Skeletal muscle tissue (tissue), 4 donors: ENCODE data around the gene LYPD3. TPM values are rescaled to one million over a fixed set of nuclear protein-coding genes. Genes with fewer than 3 reads are reported as not detected.

Experiments
- H3K27ac ChIP-seq: one replicate; pipeline ENCODE4 v1.7.0; 2013; ENCODE audit warnings: mild to moderate bottlenecking, low read depth, low read length, inconsistent platforms
- H3K27me3 ChIP-seq, 3 donors: one replicate each; pipeline ENCODE4 v1.7.0; 2013; ENCODE audit warnings: low read length in 3 of 3; ENCODE audit not compliant: control insufficient read depth in 3 of 3, insufficient read depth in 3 of 3
- H3K36me3 ChIP-seq, 3 donors: one replicate each; pipeline ENCODE4 v1.7.0; 2013; ENCODE audit warnings: low read length in 3 of 3; ENCODE audit not compliant: control insufficient read depth in 3 of 3, insufficient read depth in 3 of 3
- H3K4me1 ChIP-seq, 3 donors: one replicate each; pipeline ENCODE4 v1.7.0; 2013; ENCODE audit warnings: low read length in 3 of 3, mild to moderate bottlenecking in 3 of 3; ENCODE audit not compliant: control insufficient read depth in 3 of 3, insufficient read depth in 3 of 3
- H3K4me3 ChIP-seq, 3 donors: one replicate each; pipeline ENCODE4 v1.7.0; 2013; ENCODE audit warnings: low read length in 3 of 3
- H3K9ac ChIP-seq, 3 donors: one replicate each; pipeline ENCODE4 v1.7.0; 2013; ENCODE audit warnings: low read length in 3 of 3, mild to moderate bottlenecking in 3 of 3, moderate library complexity in 2 of 3, low read depth in 1 of 3
- H3K9me3 ChIP-seq, 3 donors: one replicate each; pipeline ENCODE4 v1.7.0; 2013; ENCODE audit warnings: low read length in 3 of 3; ENCODE audit not compliant: control insufficient read depth in 3 of 3
- total RNA-seq: library from RNA; depleted of rRNA; stranded (reverse); fragments of >200 nt; gene quantifications from one replicate; pipeline ENCODE4 v1.2.3, GENCODE V29; 2014
- donor health status: Osteomylitis.

The LYPD3 gene
- total RNA-seq, 1 donor from 2014 or later: not detected

GRCh38 chr19:43489310-43489709 is 23.9 kb upstream of the LYPD3 start:
- peaks cover 0 to 3% (median 0%) of the 10 kb centered on the region in 3 donors for H3K36me3 ChIP-seq
- no peak overlapping the region for H3K4me3 ChIP-seq
- no peaks in the 10 kb centered on the region for H3K4me1 ChIP-seq
- no peaks in the 10 kb centered on the region for H3K27me3 ChIP-seq
- no peaks in the 10 kb centered on the region for H3K9me3 ChIP-seq
- no peak overlapping the region for H3K9ac ChIP-seq
- H3K27ac ChIP-seq: no peak overlapping the region

GRCh38 chr19:43488179-43488578 is 22.8 kb upstream of the LYPD3 start:
- no peaks in the 10 kb centered on the region for H3K27me3 ChIP-seq
- H3K9me3 ChIP-seq: no peaks in the 10 kb centered on the region
- no peaks in the 10 kb centered on the region for H3K4me1 ChIP-seq
- H3K4me3 ChIP-seq: no peak overlapping the region
- no peak overlapping the region for H3K27ac ChIP-seq
- H3K9ac ChIP-seq: no peak overlapping the region
- peaks cover 0 to 3% (median 0%) of the 10 kb centered on the region in 3 donors for H3K36me3 ChIP-seq

- H3K4me3 ChIP-seq: no peak overlapping the region
- no peak overlapping the region for H3K27ac ChIP-seq
- H3K9me3 ChIP-seq: no peaks in the 10 kb centered on the region
- no peak overlapping the region for H3K9ac ChIP-seq
- H3K4me1 ChIP-seq: no peaks in the 10 kb centered on the region
- H3K36me3 ChIP-seq: peaks cover 0 to 3% (median 0%) of the 10 kb centered on the region in 3 donors
- no peaks in the 10 kb centered on the region for H3K27me3 ChIP-seq
Measured at GRCh38 chr19:43486412-43486811, 21.0 kb upstream of the LYPD3 start.

GRCh38 chr19:43485951-43486350 is 20.5 kb upstream of the LYPD3 start:
- no peaks in the 10 kb centered on the region for H3K4me1 ChIP-seq
- no peak overlapping the region for H3K27ac ChIP-seq
- H3K4me3 ChIP-seq: no peak overlapping the region
- peaks cover 0 to 3% (median 0%) of the 10 kb centered on the region in 3 donors for H3K36me3 ChIP-seq
- no peaks in the 10 kb centered on the region for H3K9me3 ChIP-seq
- H3K27me3 ChIP-seq: no peaks in the 10 kb centered on the region
- no peak overlapping the region for H3K9ac ChIP-seq

- H3K9ac ChIP-seq: no peak overlapping the region
- no peaks in the 10 kb centered on the region for H3K4me1 ChIP-seq
- no peaks in the 10 kb centered on the region for H3K9me3 ChIP-seq
- H3K36me3 ChIP-seq: peaks cover 0 to 2% (median 0%) of the 10 kb centered on the region in 3 donors
- no peak overlapping the region for H3K4me3 ChIP-seq
- no peak overlapping the region for H3K27ac ChIP-seq
- H3K27me3 ChIP-seq: no peaks in the 10 kb centered on the region
Measured at GRCh38 chr19:43483281-43483680, 17.9 kb upstream of the LYPD3 start.

- Histone ChIP-seq H3K36me3 (peaks cover 0 to 2% (median 0%) of the 10 kb centered on the region in 3 donors), H3K9ac (no peak overlapping the region), H3K27ac (no peak overlapping the region), H3K4me3 (no peak overlapping the region), H3K9me3 (no peaks in the 10 kb centered on the region), H3K4me1 (no peaks in the 10 kb centered on the region), H3K27me3 (no peaks in the 10 kb centered on the region)
Measured at GRCh38 chr19:43482193-43482592, 16.8 kb upstream of the LYPD3 start.

- H3K36me3 ChIP-seq: peaks cover 0 to 2% (median 0%) of the 10 kb centered on the region in 3 donors
- no peaks in the 10 kb centered on the region for H3K9me3 ChIP-seq
- no peak overlapping the region for H3K27ac ChIP-seq
- H3K4me1 ChIP-seq: no peaks in the 10 kb centered on the region
- H3K4me3 ChIP-seq: no peak overlapping the region
- no peaks in the 10 kb centered on the region for H3K27me3 ChIP-seq
- no peak overlapping the region for H3K9ac ChIP-seq
Measured at GRCh38 chr19:43481701-43482100, 16.3 kb upstream of the LYPD3 start.

GRCh38 chr19:43480574-43480973 is 15.2 kb upstream of the LYPD3 start:
- Histone ChIP-seq H3K9ac (no peak overlapping the region), H3K4me1 (no peaks in the 10 kb centered on the region), H3K9me3 (no peaks in the 10 kb centered on the region), H3K27ac (no peak overlapping the region), H3K27me3 (no peaks in the 10 kb centered on the region), H3K36me3 (peaks cover 0 to 2% (median 0%) of the 10 kb centered on the region in 3 donors), H3K4me3 (no peak overlapping the region)

GRCh38 chr19:43479961-43480561 is 14.7 kb upstream of the LYPD3 start:
- Histone ChIP-seq H3K36me3 (peaks cover 0 to 2% (median 0%) of the 10 kb centered on the region in 3 donors), H3K27me3 (no peaks in the 10 kb centered on the region), H3K9me3 (no peaks in the 10 kb centered on the region), H3K4me1 (peaks cover 3 to 4% (median 3%) of the 10 kb centered on the region in 3 donors), H3K9ac (no peak overlapping the region), H3K4me3 (no peak overlapping the region), H3K27ac (no peak overlapping the region)

GRCh38 chr19:43479226-43479625 is 13.8 kb upstream of the LYPD3 start:
- Histone ChIP-seq H3K4me1 (peaks cover 3 to 9% (median 8%) of the 10 kb centered on the region in 3 donors), H3K4me3 (no peak overlapping the region), H3K36me3 (peaks cover 0 to 2% (median 0%) of the 10 kb centered on the region in 3 donors), H3K27me3 (no peaks in the 10 kb centered on the region), H3K27ac (no peak overlapping the region), H3K9me3 (no peaks in the 10 kb centered on the region), H3K9ac (no peak overlapping the region)
